HepG2 (cell line): ENCODE measurements around the gene KIF26B.

ENCODE experiments used
- CEBPB ChIP-seq: IDR thresholded peaks from 2 replicates; pipeline ENCODE4 v1.6.1; 2011; ENCODE audit warnings: low read depth, low read length, improper control_type of control experiment, borderline replicate concordance
- GABPB1 ChIP-seq: IDR thresholded peaks from 2 replicates; pipeline ENCODE4 v1.6.1; 2016; ENCODE audit warnings: mild to moderate bottlenecking, missing genetic modification reagents, moderate library complexity, missing compliant biosample characterization
- JUND ChIP-seq: sonication (generic); formaldehyde crosslinking; IDR thresholded peaks from 2 replicates; pipeline ENCODE4 v1.8.0; 2022; ENCODE audit warnings: mild to moderate bottlenecking, missing genetic modification reagents
- NBN ChIP-seq: fragments of 450-650 bp; conservative IDR thresholded peaks from 2 replicates; pipeline ENCODE4 v1.6.1; 2017
- PHF8 ChIP-seq: sonication (generic); formaldehyde crosslinking; IDR thresholded peaks from 2 replicates; pipeline ENCODE4 v1.5.0; 2020; ENCODE audit warnings: missing genetic modification reagents
- REL ChIP-seq: sonication (generic); formaldehyde crosslinking; conservative IDR thresholded peaks from 2 replicates; pipeline ENCODE4 v1.8.0; 2022; ENCODE audit warnings: mild to moderate bottlenecking, missing genetic modification reagents, moderate library complexity
- TEAD2 ChIP-seq: sonication (generic); formaldehyde crosslinking; IDR thresholded peaks from 2 replicates; pipeline ENCODE4 v1.9.0; 2021; ENCODE audit warnings: missing genetic modification reagents
- ZNF660 ChIP-seq: sonication (generic); formaldehyde crosslinking; IDR thresholded peaks from 2 replicates; pipeline ENCODE4 v1.5.1; 2020; ENCODE audit warnings: mild to moderate bottlenecking, low read depth, missing genetic modification reagents, borderline replicate concordance
- TF ChIP-seq, protein P1 (sequence below): sonication (generic); formaldehyde crosslinking; IDR thresholded peaks from 2 replicates; pipeline ENCODE4 v1.8.1; 2023; ENCODE audit warnings: missing genetic modification reagents, mild to moderate bottlenecking, borderline replicate concordance
- TF ChIP-seq, protein P2 (sequence below): IDR thresholded peaks from 2 replicates; pipeline ENCODE4 v1.6.1; 2012; ENCODE audit warnings: low read depth, low read length, improper control_type of control experiment
- TF ChIP-seq, protein P3 (sequence below), 2 experiments: sonication (generic) in 1 of 2; formaldehyde crosslinking in 1 of 2; IDR thresholded peaks; 2 replicates each; pipeline versions ENCODE4 v1.5.1 to v1.6.1; 2011 to 2020; ENCODE audit warnings: borderline replicate concordance in 1 of 2, low read depth in 1 of 2, low read length in 1 of 2, mild to moderate bottlenecking in 1 of 2, missing genetic modification reagents in 1 of 2, moderate library complexity in 1 of 2
- TF ChIP-seq, protein P4 (sequence below): sonication (generic); formaldehyde crosslinking; IDR thresholded peaks from 2 replicates; pipeline ENCODE4 v1.4.0; 2020; ENCODE audit warnings: missing genetic modification reagents
- TF ChIP-seq, protein P5 (sequence below): sonication (generic); formaldehyde crosslinking; IDR thresholded peaks from 2 replicates; pipeline ENCODE4 v1.5.0; 2020; ENCODE audit warnings: mild to moderate bottlenecking, missing genetic modification reagents, moderate library complexity

DNA sequence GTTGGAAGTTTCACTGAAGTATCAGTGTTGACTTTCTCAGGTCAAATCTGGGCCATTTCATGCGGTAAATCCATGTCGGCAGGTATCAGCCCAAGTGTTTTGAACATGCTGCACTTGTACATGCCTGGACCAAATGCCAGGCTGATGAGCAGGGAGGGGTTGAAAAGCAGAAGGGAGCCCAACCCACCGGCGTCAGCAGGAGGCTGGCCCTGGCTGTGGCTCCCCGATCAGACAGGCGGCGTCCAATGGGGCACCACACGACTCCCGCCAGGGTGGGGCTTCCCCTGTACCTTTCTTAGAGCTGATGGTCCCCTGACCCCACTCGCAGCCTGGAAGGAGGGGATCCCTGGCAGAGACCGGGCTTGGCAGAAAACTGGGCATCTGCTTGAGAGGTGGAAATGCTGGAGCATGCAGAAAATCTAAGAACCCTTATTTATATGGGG lies 540.0 kb downstream of the KIF26B start:
- TF ChIP-seq REL (no peak), NBN (no peak), TEAD2 (CRISPR knock-in tag) (no peak), PHF8 (no peak), JUND (no peak), CEBPB (no peak), GABPB1 (CRISPR knock-in tag) (no peak), ZNF660 (CRISPR knock-in tag) (no peak)
- TF ChIP-seq, protein P1, sequence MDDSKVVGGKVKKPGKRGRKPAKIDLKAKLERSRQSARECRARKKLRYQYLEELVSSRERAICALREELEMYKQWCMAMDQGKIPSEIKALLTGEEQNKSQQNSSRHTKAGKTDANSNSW (CRISPR knock-in tag): no peak
- TF ChIP-seq, protein P2, sequence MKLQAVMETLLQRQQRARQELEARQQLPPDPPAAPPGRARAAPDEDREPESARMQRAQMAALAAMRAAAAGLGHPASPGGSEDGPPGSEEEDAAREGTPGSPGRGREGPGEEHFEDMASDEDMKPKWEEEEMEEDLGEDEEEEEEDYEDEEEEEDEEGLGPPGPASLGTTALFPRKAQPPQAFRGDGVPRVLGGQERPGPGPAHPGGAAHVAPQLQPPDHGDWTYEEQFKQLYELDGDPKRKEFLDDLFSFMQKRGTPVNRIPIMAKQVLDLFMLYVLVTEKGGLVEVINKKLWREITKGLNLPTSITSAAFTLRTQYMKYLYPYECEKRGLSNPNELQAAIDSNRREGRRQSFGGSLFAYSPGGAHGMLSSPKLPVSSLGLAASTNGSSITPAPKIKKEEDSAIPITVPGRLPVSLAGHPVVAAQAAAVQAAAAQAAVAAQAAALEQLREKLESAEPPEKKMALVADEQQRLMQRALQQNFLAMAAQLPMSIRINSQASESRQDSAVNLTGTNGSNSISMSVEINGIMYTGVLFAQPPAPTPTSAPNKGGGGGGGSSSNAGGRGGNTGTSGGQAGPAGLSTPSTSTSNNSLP: no peak
- TF ChIP-seq, protein P3, sequence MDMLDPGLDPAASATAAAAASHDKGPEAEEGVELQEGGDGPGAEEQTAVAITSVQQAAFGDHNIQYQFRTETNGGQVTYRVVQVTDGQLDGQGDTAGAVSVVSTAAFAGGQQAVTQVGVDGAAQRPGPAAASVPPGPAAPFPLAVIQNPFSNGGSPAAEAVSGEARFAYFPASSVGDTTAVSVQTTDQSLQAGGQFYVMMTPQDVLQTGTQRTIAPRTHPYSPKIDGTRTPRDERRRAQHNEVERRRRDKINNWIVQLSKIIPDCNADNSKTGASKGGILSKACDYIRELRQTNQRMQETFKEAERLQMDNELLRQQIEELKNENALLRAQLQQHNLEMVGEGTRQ (IDR thresholded peaks at IDR 0.05; ENCODE audit: low read depth, low read length): no peak
- TF ChIP-seq, protein P3 (CRISPR knock-in tag; IDR thresholded peaks at IDR 0.05; ENCODE audit: borderline replicate concordance): no peak
- TF ChIP-seq, protein P4, sequence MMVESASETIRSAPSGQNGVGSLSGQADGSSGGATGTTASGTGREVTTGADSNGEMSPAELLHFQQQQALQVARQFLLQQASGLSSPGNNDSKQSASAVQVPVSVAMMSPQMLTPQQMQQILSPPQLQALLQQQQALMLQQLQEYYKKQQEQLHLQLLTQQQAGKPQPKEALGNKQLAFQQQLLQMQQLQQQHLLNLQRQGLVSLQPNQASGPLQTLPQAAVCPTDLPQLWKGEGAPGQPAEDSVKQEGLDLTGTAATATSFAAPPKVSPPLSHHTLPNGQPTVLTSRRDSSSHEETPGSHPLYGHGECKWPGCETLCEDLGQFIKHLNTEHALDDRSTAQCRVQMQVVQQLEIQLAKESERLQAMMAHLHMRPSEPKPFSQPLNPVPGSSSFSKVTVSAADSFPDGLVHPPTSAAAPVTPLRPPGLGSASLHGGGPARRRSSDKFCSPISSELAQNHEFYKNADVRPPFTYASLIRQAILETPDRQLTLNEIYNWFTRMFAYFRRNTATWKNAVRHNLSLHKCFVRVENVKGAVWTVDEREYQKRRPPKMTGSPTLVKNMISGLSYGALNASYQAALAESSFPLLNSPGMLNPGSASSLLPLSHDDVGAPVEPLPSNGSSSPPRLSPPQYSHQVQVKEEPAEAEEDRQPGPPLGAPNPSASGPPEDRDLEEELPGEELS (CRISPR knock-in tag): no peak
- TF ChIP-seq, protein P5, sequence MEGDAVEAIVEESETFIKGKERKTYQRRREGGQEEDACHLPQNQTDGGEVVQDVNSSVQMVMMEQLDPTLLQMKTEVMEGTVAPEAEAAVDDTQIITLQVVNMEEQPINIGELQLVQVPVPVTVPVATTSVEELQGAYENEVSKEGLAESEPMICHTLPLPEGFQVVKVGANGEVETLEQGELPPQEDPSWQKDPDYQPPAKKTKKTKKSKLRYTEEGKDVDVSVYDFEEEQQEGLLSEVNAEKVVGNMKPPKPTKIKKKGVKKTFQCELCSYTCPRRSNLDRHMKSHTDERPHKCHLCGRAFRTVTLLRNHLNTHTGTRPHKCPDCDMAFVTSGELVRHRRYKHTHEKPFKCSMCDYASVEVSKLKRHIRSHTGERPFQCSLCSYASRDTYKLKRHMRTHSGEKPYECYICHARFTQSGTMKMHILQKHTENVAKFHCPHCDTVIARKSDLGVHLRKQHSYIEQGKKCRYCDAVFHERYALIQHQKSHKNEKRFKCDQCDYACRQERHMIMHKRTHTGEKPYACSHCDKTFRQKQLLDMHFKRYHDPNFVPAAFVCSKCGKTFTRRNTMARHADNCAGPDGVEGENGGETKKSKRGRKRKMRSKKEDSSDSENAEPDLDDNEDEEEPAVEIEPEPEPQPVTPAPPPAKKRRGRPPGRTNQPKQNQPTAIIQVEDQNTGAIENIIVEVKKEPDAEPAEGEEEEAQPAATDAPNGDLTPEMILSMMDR (CRISPR knock-in tag): no peak
